Endothelial cell of umbilical vein (primary cell): ENCODE data around the gene RBM33. TPM values are rescaled to one million over a fixed set of nuclear protein-coding genes. Genes with fewer than 3 reads are reported as not detected.

Experiments used
- BruUV-seq: library from RNA; stranded (reverse); fragments of 400-500 nt; replicated peaks from 2 replicates; lab custom pipeline; 2021; lab: Mats Ljungman, UMichigan
- CTCF ChIA-PET: fragments of 300-600, 350-600 bp; sonication (Branson Sonifier 250); formaldehyde crosslinking; loops from one replicate; lab custom pipeline; 2021; ENCODE audit warnings: antibody characterized with exemption, inconsistent platforms; lab: Charles Lee
- POLR2A ChIA-PET: fragments of 300-600, 350-600 bp; sonication (Branson Sonifier 250); formaldehyde crosslinking; loops from one replicate; lab custom pipeline; 2021; ENCODE audit warnings: antibody characterized with exemption, inconsistent platforms; lab: Charles Lee
- DNase-seq: peaks from one replicate; pipeline ENCODE4 v3.0.0-alpha.2; 2011; ENCODE audit warnings: low read depth, low spot score
- FAIRE-seq: peaks from 2 replicates; lab custom pipeline; 2011; peaks lifted over from hg19 to GRCh38; lab: Jason Lieb, UNC
- H2AFZ ChIP-seq: 2 replicates; pipeline ENCODE4 v1.6.0; 2012; ENCODE audit warnings: low read depth, low read length, control low read depth, inconsistent platforms
- H3K27ac ChIP-seq: 2 replicates; pipeline ENCODE4 v1.5.1; 2011; ENCODE audit warnings: low read depth, mild to moderate bottlenecking, control low read depth, low read length, moderate library complexity; ENCODE audit not compliant: insufficient read depth
- H3K27me3 ChIP-seq, 2 experiments: 2 replicates each; pipeline versions ENCODE4 v1.6.0 to v1.6.1; 2011; ENCODE audit warnings: low read length in 2 of 2, mixed read lengths in 1 of 2; ENCODE audit not compliant: control insufficient read depth in 2 of 2, insufficient read depth in 2 of 2
- H3K36me3 ChIP-seq, 2 experiments: 2 replicates in 1 of 2; 3 replicates in 1 of 2; pipeline ENCODE4 v1.5.1; 2011; ENCODE audit warnings: low read length in 2 of 2, mild to moderate bottlenecking in 1 of 2, moderate library complexity in 1 of 2; ENCODE audit not compliant: control insufficient read depth in 2 of 2, insufficient read depth in 2 of 2; ENCODE audit errors: extremely low read depth in 1 of 2
- H3K4me1 ChIP-seq: 3 replicates; pipeline ENCODE4 v1.5.1; 2011; ENCODE audit warnings: mild to moderate bottlenecking, low read length; ENCODE audit not compliant: control insufficient read depth, insufficient read depth; ENCODE audit errors: extremely low read depth
- H3K4me2 ChIP-seq: 2 replicates; pipeline ENCODE4 v1.6.1; 2011; ENCODE audit warnings: low read length, control low read depth, mixed read lengths; ENCODE audit not compliant: insufficient read depth
- H3K4me3 ChIP-seq, 3 experiments: fragments of 200-600 bp in 1 of 3; sonication (generic), shearing (Covaris generic) in 1 of 3; replicated peaks in 1 of 3; 2 replicates each; pipeline ENCODE4 v1.5.1; 2011 to 2016; ENCODE audit warnings: control low read depth in 3 of 3, low read length in 3 of 3, mild to moderate bottlenecking in 2 of 3, inconsistent platforms in 1 of 3, low read depth in 1 of 3, moderate library complexity in 1 of 3; ENCODE audit not compliant: insufficient read depth in 1 of 3
- H3K79me2 ChIP-seq: 2 replicates; pipeline ENCODE4 v1.6.0; 2012; ENCODE audit warnings: low read length, inconsistent platforms; ENCODE audit not compliant: control insufficient read depth, insufficient read depth
- H3K9ac ChIP-seq: replicated peaks from 2 replicates; pipeline ENCODE3; 2011; ENCODE audit warnings: low read length, control low read depth; ENCODE audit not compliant: insufficient read depth; ENCODE audit errors: extremely low read depth
- H3K9me1 ChIP-seq: replicated peaks from 3 replicates; pipeline ENCODE4 v1.6.0; 2011; ENCODE audit warnings: mild to moderate bottlenecking, low read length; ENCODE audit not compliant: control insufficient read depth, insufficient read depth; ENCODE audit errors: extremely low read depth
- H3K9me3 ChIP-seq: replicated peaks from 2 replicates; pipeline ENCODE4 v1.5.1; 2012; ENCODE audit warnings: low read length, inconsistent platforms; ENCODE audit not compliant: control insufficient read depth, insufficient read depth
- H4K20me1 ChIP-seq: replicated peaks from 2 replicates; pipeline ENCODE3; 2011; ENCODE audit warnings: mild to moderate bottlenecking, low read length; ENCODE audit not compliant: control insufficient read depth, insufficient read depth; ENCODE audit errors: extremely low read depth
- EZH2 ChIP-seq: IDR thresholded peaks from 2 replicates; pipeline ENCODE4 v1.6.1; 2012; ENCODE audit warnings: borderline replicate concordance, low read depth, mild to moderate bottlenecking, moderate library complexity, low read length, inconsistent platforms; ENCODE audit not compliant: severe bottlenecking
- FOS ChIP-seq: IDR thresholded peaks from 2 replicates; pipeline ENCODE4 v1.6.1; 2011; ENCODE audit warnings: mild to moderate bottlenecking, low read length, moderate library complexity, borderline replicate concordance; ENCODE audit not compliant: insufficient read depth
- GATA2 ChIP-seq: IDR thresholded peaks from 2 replicates; pipeline ENCODE4 v1.7.0; 2011; ENCODE audit warnings: low read depth, mild to moderate bottlenecking, moderate library complexity, mixed read lengths, low read length; ENCODE audit not compliant: insufficient read length, insufficient read depth
- JUN ChIP-seq: IDR thresholded peaks from 2 replicates; pipeline ENCODE4 v1.6.1; 2011; ENCODE audit warnings: borderline replicate concordance, low read depth; ENCODE audit not compliant: insufficient read length, insufficient read depth
- MYC ChIP-seq: IDR thresholded peaks from one replicate; pipeline ENCODE4 v1.6.1; 2011; ENCODE audit warnings: mild to moderate bottlenecking, low read depth, low read length
- POLR2A ChIP-seq: IDR thresholded peaks from 2 replicates; pipeline ENCODE4 v1.6.1; 2012; ENCODE audit warnings: low read depth, mild to moderate bottlenecking, control low read depth, low read length
- POLR2AphosphoS5 ChIP-seq: IDR thresholded peaks from 2 replicates; pipeline ENCODE4 v1.6.1; 2012; ENCODE audit warnings: low read depth, mild to moderate bottlenecking, control low read depth, low read length, moderate library complexity; ENCODE audit not compliant: insufficient read depth
- dilution Hi-C: fragments of 300-500 bp; cut with MboI; formaldehyde crosslinking; loops from one replicate; pipeline ENCODE4 v1.15.0; 2019; ENCODE audit warnings: low sequenced_read_pairs; ENCODE audit not compliant: extremely low pct_ligation_motif_present
- intact Hi-C: fragments of 100-400 bp; cut with micrococcal nuclease; formaldehyde crosslinking; loops from one replicate; pipeline ENCODE4 v1.10.0; 2022
- polyA plus RNA-seq, 4 experiments: library from polyadenylated mRNA; depleted of rRNA in 3 of 4; stranded (reverse) in 3 of 4; unstranded in 1 of 4; fragments of >200 nt; gene quantifications; 2 replicates each; pipeline versions ENCODE4 v1.2.1 to v1.2.3, GENCODE V29; 2011 to 2012; ENCODE audit warnings: missing spikeins in 1 of 4
- total RNA-seq: library from RNA; stranded (reverse); gene quantifications from 2 replicates; pipeline ENCODE4 v1.2.3, GENCODE V29; 2021
- TF ChIP-seq, protein P1 (sequence below): IDR thresholded peaks from 2 replicates; pipeline ENCODE4 v1.6.1; 2011; ENCODE audit not compliant: insufficient read depth, insufficient read length
- TF ChIP-seq, protein P2 (sequence below), 2 donors: IDR thresholded peaks; 1 replicate in 1 of 2; 2 replicates in 1 of 2; pipeline ENCODE4 v1.5.1; 2011; ENCODE audit warnings: low read length in 2 of 2, mild to moderate bottlenecking in 2 of 2, moderate library complexity in 2 of 2, control low read depth in 1 of 2, inconsistent platforms in 1 of 2, low read depth in 1 of 2; ENCODE audit not compliant: insufficient read depth in 1 of 2; ENCODE audit errors: extremely low read depth in 1 of 2

RBM33 gene
- total and polyA plus RNA-seq, 2 donors (not counting 3 experiments of a cell fraction or from before 2014, with no cell fraction given): 16.2 to 68.2 TPM

DNA sequence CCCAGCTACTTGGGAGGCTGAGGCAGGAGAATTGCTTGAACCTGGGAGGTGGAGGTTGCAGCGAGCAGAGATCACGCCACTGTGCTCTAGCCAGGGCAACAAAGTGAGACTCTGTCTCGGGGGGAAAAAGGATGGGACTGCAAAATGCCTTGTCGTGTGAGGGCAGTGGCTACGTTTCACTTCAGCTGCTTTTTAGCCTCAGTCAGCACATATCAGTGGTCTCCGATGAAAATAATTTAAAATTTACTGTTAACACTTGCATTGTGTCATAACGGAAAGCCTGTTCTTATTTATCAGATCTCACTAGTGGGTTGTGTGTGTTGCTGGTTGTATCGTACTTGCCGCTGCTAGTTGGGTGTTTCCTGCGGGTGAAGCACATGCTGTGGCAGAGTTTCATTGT lies 61.9 kb downstream of the RBM33 start:
- Histone ChIP-seq H4K20me1 (peaks cover 3% of the 10 kb centered on the region), H3K79me2 (peaks cover 30% of the 10 kb centered on the region), H3K9me3 (no peaks in the 10 kb centered on the region), H3K27me3 (no peaks in the 10 kb centered on the region), H2AFZ (no peak overlapping the region), H3K27ac (no peak overlapping the region), H3K4me1 (peaks cover 7% of the 10 kb centered on the region), H3K9ac (no peak overlapping the region), H3K36me3 (peaks cover 16 to 18% of the 10 kb centered on the region in 2 experiments), H3K4me2 (no peak overlapping the region), H3K4me3 (no peak overlapping the region), H3K9me1 (no peaks in the 10 kb centered on the region)
- dilution Hi-C loops: no loop called here
- DNase-seq (no peak), FAIRE-seq (no peak)
- ChIA-PET POLR2A (no interaction called here), CTCF (interaction anchor here (1.2 to 1.4 kb wide), 2 partner anchors 108 kb away, joined by 3 to 4 read pairs; no protein-coding TSS in a partner anchor)
- TF ChIP-seq FOS (no peak), EZH2 (no peak), JUN (no peak), GATA2 (no peak), MYC (no peak), POLR2AphosphoS5 (no peak), POLR2A (no peak)
- TF ChIP-seq, protein P1, sequence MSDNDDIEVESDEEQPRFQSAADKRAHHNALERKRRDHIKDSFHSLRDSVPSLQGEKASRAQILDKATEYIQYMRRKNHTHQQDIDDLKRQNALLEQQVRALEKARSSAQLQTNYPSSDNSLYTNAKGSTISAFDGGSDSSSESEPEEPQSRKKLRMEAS: no peak
- TF ChIP-seq, protein P2, sequence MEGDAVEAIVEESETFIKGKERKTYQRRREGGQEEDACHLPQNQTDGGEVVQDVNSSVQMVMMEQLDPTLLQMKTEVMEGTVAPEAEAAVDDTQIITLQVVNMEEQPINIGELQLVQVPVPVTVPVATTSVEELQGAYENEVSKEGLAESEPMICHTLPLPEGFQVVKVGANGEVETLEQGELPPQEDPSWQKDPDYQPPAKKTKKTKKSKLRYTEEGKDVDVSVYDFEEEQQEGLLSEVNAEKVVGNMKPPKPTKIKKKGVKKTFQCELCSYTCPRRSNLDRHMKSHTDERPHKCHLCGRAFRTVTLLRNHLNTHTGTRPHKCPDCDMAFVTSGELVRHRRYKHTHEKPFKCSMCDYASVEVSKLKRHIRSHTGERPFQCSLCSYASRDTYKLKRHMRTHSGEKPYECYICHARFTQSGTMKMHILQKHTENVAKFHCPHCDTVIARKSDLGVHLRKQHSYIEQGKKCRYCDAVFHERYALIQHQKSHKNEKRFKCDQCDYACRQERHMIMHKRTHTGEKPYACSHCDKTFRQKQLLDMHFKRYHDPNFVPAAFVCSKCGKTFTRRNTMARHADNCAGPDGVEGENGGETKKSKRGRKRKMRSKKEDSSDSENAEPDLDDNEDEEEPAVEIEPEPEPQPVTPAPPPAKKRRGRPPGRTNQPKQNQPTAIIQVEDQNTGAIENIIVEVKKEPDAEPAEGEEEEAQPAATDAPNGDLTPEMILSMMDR (IDR thresholded peaks at IDR 0.05; ENCODE audit: extremely low read depth in 1 of 2, insufficient read depth in 1 of 2, low read depth in 1 of 2, low read length in 2 of 2): no peak
- intact Hi-C loops: no loop called here
- BruUV-seq: no TSS peak
